ENCODE data around the gene OR52E2. TPM values are rescaled to one million over a fixed set of nuclear protein-coding genes. Genes with fewer than 3 reads are reported as not detected.
"Not testable (repeated sequence)": the region's sequence is repeated elsewhere in the genome, so short reads cannot be mapped to it uniquely, and the experiment has no call there.

Gene OR52E2
- total RNA-seq, 6 experiments from 2014 or later = not detected

- Mint-ChIP-seq H3K9me3 (peaks cover 19% of the 10 kb centered on the region), H3K36me3 (ENCODE audit: low read depth) (no peaks in the 10 kb centered on the region), H3K4me3 (no peak overlapping the region), H3K4me1 (ENCODE audit: low read depth) (no peaks in the 10 kb centered on the region), H3K27me3 (ENCODE audit: insufficient read depth) (no peaks in the 10 kb centered on the region), H3K27ac (no peak overlapping the region)
- TF ChIP-seq CTCF (IDR thresholded peaks at IDR 0.05) = no peak
- DNase-seq = no peak
These were observed 12.4 kb upstream of the OR52E2 start for GRCh38 chr11:5071799-5072198.

- Mint-ChIP-seq H3K27me3 (ENCODE audit: insufficient read depth) (no peaks in the 10 kb centered on the region), H3K4me3 (no peak within 1 kb of the TSS), H3K36me3 (ENCODE audit: low read depth) (no peaks in the 10 kb centered on the region), H3K9me3 (peaks cover 10% of the 10 kb centered on the region), H3K27ac (no peak within 1 kb of the TSS), H3K4me1 (ENCODE audit: low read depth) (no peaks in the 10 kb centered on the region)
- DNase-seq = no peak
- TF ChIP-seq CTCF (IDR thresholded peaks at IDR 0.05) = no peak
These were observed 9.8 kb upstream of the OR52E2 start, which contains the start of gene OR52E1 for GRCh38 chr11:5069272-5069671. TSS of gene OR52E1 (plus strand) at chr11:5069572.

- Mint-ChIP-seq H3K36me3 (ENCODE audit: low read depth) (no peaks in the 10 kb centered on the region), H3K9me3 (no peaks in the 10 kb centered on the region; the same call in 1 of the 2 replicates), H3K4me3 (no peak overlapping the region), H3K4me1 (ENCODE audit: low read depth) (no peaks in the 10 kb centered on the region), H3K27ac (no peak overlapping the region), H3K27me3 (ENCODE audit: insufficient read depth) (no peaks in the 10 kb centered on the region)
- TF ChIP-seq CTCF (IDR thresholded peaks at IDR 0.05) = no peak
- DNase-seq = no peak
These were observed 5.6 kb upstream of the OR52E2 start for GRCh38 chr11:5065027-5065426.

GRCh38 chr11:5058679-5059078, 748 bp downstream of the OR52E2 start:
- H3K9me3 Mint-ChIP-seq = peaks cover 21% of the 10 kb centered on the region
- not testable (repeated sequence) for DNase-seq; H3K27me3 Mint-ChIP-seq (ENCODE audit: insufficient read depth); H3K36me3 Mint-ChIP-seq (ENCODE audit: low read depth); H3K27ac Mint-ChIP-seq; H3K4me3 Mint-ChIP-seq; H3K4me1 Mint-ChIP-seq (ENCODE audit: low read depth)

- Mint-ChIP-seq H3K27ac (no peak overlapping the region), H3K9me3 (peaks cover 14% of the 10 kb centered on the region), H3K4me1 (ENCODE audit: low read depth) (no peaks in the 10 kb centered on the region), H3K36me3 (ENCODE audit: low read depth) (0 out of 2 replicates have a peak, but pooled peaks cover 4% of the 10 kb centered on the region), H3K4me3 (no peak overlapping the region), H3K27me3 (ENCODE audit: insufficient read depth) (no peaks in the 10 kb centered on the region)
- no peak for DNase-seq
- TF ChIP-seq CTCF (IDR thresholded peaks at IDR 0.05) = no peak
These were observed 12.6 kb downstream of the OR52E2 start for GRCh38 chr11:5046754-5047330.

GRCh38 chr11:5046226-5046625, 13.2 kb downstream of the OR52E2 start, which contains the start of gene OR52J3:
TSS of gene OR52J3 (plus strand) at chr11:5046526. CDS start at chr11:5046526, 0 bp downstream.
- Mint-ChIP-seq H3K36me3 (ENCODE audit: low read depth) (0 out of 2 replicates have a peak, but pooled peaks cover 4% of the 10 kb centered on the region), H3K27me3 (ENCODE audit: insufficient read depth) (no peaks in the 10 kb centered on the region), H3K4me1 (ENCODE audit: low read depth) (no peaks in the 10 kb centered on the region), H3K27ac (no peak within 1 kb of the TSS), H3K4me3 (no peak within 1 kb of the TSS), H3K9me3 (peaks cover 16% of the 10 kb centered on the region)
- no peak for TF ChIP-seq CTCF (IDR thresholded peaks at IDR 0.05)
- no peak for DNase-seq
